SK-N-SH treated with all-trans-retinoic acid at 6 μM for 48 hours (cell line): ENCODE results near the gene NCAPD2.

Experiments
- ATAC-seq: fragments of 200-7000 bp; cut with Tn5 transposase; 3 replicates; pipeline ENCODE4 v1.9.1; 2020; ENCODE audit warnings: mild to moderate bottlenecking, moderate library complexity
- ARNTL ChIP-seq: fragments of 450-650 bp; formaldehyde crosslinking; IDR thresholded peaks from 2 replicates; pipeline ENCODE4 v1.5.0; 2020; ENCODE audit warnings: low read depth, mild to moderate bottlenecking, moderate library complexity, borderline replicate concordance
- BACH2 ChIP-seq: fragments of 250-450 bp; sonication (Bioruptor Pico); IDR thresholded peaks from 2 replicates; pipeline ENCODE4 v1.9.0; 2021; ENCODE audit warnings: mild to moderate bottlenecking, borderline replicate concordance
- CREB5 ChIP-seq: fragments of 250-450 bp; sonication (Bioruptor Pico); IDR thresholded peaks from 2 replicates; pipeline ENCODE4 v1.5.1; 2020; ENCODE audit warnings: low read depth, mild to moderate bottlenecking, moderate library complexity
- CSDC2 ChIP-seq: fragments of 250-450 bp; sonication (Bioruptor Pico); IDR thresholded peaks from 2 replicates; pipeline ENCODE4 v1.5.0; 2020; ENCODE audit warnings: mild to moderate bottlenecking, moderate library complexity
- ESRRG ChIP-seq: fragments of 250-450 bp; sonication (Bioruptor Pico); IDR thresholded peaks from 2 replicates; pipeline ENCODE4 v1.6.1; 2021; ENCODE audit warnings: mild to moderate bottlenecking
- GLIS3 ChIP-seq: fragments of 250-450 bp; sonication (Bioruptor Pico); IDR thresholded peaks from 2 replicates; pipeline ENCODE4 v1.5.0; 2020; ENCODE audit warnings: mild to moderate bottlenecking, moderate library complexity
- ISL1 ChIP-seq: fragments of 250-450 bp; sonication (Bioruptor Pico); IDR thresholded peaks from 2 replicates; pipeline ENCODE4 v2.1.2; 2022; ENCODE audit warnings: mild to moderate bottlenecking, moderate library complexity
- OSR1 ChIP-seq: fragments of 250-450 bp; sonication (Bioruptor Pico); IDR thresholded peaks from 2 replicates; pipeline ENCODE4 v1.8.0; 2022; ENCODE audit warnings: moderate library complexity, mild to moderate bottlenecking, inconsistent platforms
- PPARA ChIP-seq: fragments of 250-450 bp; sonication (Bioruptor Pico); IDR thresholded peaks from 2 replicates; pipeline ENCODE4 v1.5.0; 2020; ENCODE audit warnings: mild to moderate bottlenecking, borderline replicate concordance
- RARB ChIP-seq: fragments of 250-450 bp; sonication (Bioruptor Pico); IDR thresholded peaks from 2 replicates; pipeline ENCODE4 v1.8.0; 2021; ENCODE audit warnings: mild to moderate bottlenecking, moderate library complexity
- SNAI2 ChIP-seq: fragments of 250-450 bp; sonication (Bioruptor Pico); IDR thresholded peaks from 2 replicates; pipeline ENCODE4 v1.5.0; 2020; ENCODE audit warnings: mild to moderate bottlenecking, moderate library complexity
- TCF4 ChIP-seq: fragments of 250-450 bp; sonication (Bioruptor Pico); IDR thresholded peaks from 2 replicates; pipeline ENCODE4 v1.8.0; 2021; ENCODE audit warnings: mild to moderate bottlenecking, moderate library complexity, borderline replicate concordance
- TOX ChIP-seq: fragments of 250-450 bp; sonication (Bioruptor Pico); IDR thresholded peaks from 2 replicates; pipeline ENCODE4 v1.8.0; 2021; ENCODE audit warnings: mild to moderate bottlenecking, moderate library complexity, borderline replicate concordance
- ZC3H10 ChIP-seq: fragments of 250-450 bp; sonication (Bioruptor Pico); IDR thresholded peaks from 2 replicates; pipeline ENCODE4 v1.5.1; 2021; ENCODE audit warnings: mild to moderate bottlenecking, moderate library complexity
- ZFP3 ChIP-seq: fragments of 250-450 bp; sonication (Bioruptor Pico); IDR thresholded peaks from 2 replicates; pipeline ENCODE4 v1.5.0; 2020; ENCODE audit warnings: mild to moderate bottlenecking, moderate library complexity
- ZFP30 ChIP-seq: fragments of 450-650 bp; formaldehyde crosslinking; IDR thresholded peaks from 2 replicates; pipeline ENCODE4 v1.5.0; 2022; ENCODE audit warnings: mild to moderate bottlenecking, moderate library complexity
- ZNF565 ChIP-seq: fragments of 450-650 bp; formaldehyde crosslinking; conservative IDR thresholded peaks from 2 replicates; pipeline ENCODE4 v1.5.0; 2020; ENCODE audit warnings: low read depth, mild to moderate bottlenecking, moderate library complexity
- ZNF8 ChIP-seq: fragments of 450-650 bp; formaldehyde crosslinking; IDR thresholded peaks from 2 replicates; pipeline ENCODE4 v1.5.0; 2020; ENCODE audit warnings: mild to moderate bottlenecking, moderate library complexity
- TF ChIP-seq, protein P1 (sequence below): fragments of 250-450 bp; sonication (Bioruptor Pico); IDR thresholded peaks from 2 replicates; pipeline ENCODE4 v1.5.1; 2021; ENCODE audit warnings: mild to moderate bottlenecking, moderate library complexity
- TF ChIP-seq, protein P2 (sequence below): fragments of 250-450 bp; sonication (Bioruptor Pico); IDR thresholded peaks from 2 replicates; pipeline ENCODE4 v1.8.0; 2021; ENCODE audit warnings: low read depth, mild to moderate bottlenecking, moderate library complexity, borderline replicate concordance
- TF ChIP-seq, protein P3 (sequence below): fragments of 250-450 bp; sonication (Bioruptor Pico); IDR thresholded peaks from 2 replicates; pipeline ENCODE4 v1.8.0; 2020; ENCODE audit warnings: mild to moderate bottlenecking, moderate library complexity, borderline replicate concordance

Gene NCAPD2

GRCh38 chr12:6493497-6494257 is at the start of gene NCAPD2:
NCAPD2 (plus strand) TSS chr12:6494102; CDS start chr12:6495099, 997 bp downstream.
- TF ChIP-seq ZFP30 (no peak), GLIS3 (CRISPR knock-in tag) (0 out of 2 replicates have a peak, but pooled peaks have one; percentile 28)
- peak; percentile 95 for ATAC-seq

GRCh38 chr12:6444704-6445688 is 48.9 kb upstream of the NCAPD2 start, which contains the start of gene CD27:
CD27 (plus strand) TSS chr12:6444955; CDS start chr12:6445096, 141 bp downstream.
- no peak for ATAC-seq
- no peak for TF ChIP-seq ZC3H10 (CRISPR knock-in tag)
- no peak for TF ChIP-seq ZNF8 (CRISPR knock-in tag)
- no peak for TF ChIP-seq OSR1 (CRISPR knock-in tag)
- no peak for TF ChIP-seq RARB (CRISPR knock-in tag)
- no peak for TF ChIP-seq BACH2 (CRISPR knock-in tag)
- TF ChIP-seq GLIS3 (CRISPR knock-in tag): no peak
- no peak for TF ChIP-seq TOX
- TF ChIP-seq, protein P1, sequence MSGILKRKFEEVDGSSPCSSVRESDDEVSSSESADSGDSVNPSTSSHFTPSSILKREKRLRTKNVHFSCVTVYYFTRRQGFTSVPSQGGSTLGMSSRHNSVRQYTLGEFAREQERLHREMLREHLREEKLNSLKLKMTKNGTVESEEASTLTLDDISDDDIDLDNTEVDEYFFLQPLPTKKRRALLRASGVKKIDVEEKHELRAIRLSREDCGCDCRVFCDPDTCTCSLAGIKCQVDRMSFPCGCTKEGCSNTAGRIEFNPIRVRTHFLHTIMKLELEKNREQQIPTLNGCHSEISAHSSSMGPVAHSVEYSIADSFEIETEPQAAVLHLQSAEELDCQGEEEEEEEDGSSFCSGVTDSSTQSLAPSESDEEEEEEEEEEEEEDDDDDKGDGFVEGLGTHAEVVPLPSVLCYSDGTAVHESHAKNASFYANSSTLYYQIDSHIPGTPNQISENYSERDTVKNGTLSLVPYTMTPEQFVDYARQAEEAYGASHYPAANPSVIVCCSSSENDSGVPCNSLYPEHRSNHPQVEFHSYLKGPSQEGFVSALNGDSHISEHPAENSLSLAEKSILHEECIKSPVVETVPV (CRISPR knock-in tag): no peak
- no peak for TF ChIP-seq ARNTL
- TF ChIP-seq, protein P2, sequence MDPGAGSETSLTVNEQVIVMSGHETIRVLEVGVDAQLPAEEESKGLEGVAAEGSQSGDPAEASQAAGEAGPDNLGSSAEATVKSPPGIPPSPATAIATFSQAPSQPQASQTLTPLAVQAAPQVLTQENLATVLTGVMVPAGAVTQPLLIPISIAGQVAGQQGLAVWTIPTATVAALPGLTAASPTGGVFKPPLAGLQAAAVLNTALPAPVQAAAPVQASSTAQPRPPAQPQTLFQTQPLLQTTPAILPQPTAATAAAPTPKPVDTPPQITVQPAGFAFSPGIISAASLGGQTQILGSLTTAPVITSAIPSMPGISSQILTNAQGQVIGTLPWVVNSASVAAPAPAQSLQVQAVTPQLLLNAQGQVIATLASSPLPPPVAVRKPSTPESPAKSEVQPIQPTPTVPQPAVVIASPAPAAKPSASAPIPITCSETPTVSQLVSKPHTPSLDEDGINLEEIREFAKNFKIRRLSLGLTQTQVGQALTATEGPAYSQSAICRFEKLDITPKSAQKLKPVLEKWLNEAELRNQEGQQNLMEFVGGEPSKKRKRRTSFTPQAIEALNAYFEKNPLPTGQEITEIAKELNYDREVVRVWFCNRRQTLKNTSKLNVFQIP (CRISPR knock-in tag): no peak
- TF ChIP-seq ESRRG: no peak
- TF ChIP-seq ZNF565 (CRISPR knock-in tag): no peak
- TF ChIP-seq CSDC2 (CRISPR knock-in tag): no peak
- TF ChIP-seq, protein P3, sequence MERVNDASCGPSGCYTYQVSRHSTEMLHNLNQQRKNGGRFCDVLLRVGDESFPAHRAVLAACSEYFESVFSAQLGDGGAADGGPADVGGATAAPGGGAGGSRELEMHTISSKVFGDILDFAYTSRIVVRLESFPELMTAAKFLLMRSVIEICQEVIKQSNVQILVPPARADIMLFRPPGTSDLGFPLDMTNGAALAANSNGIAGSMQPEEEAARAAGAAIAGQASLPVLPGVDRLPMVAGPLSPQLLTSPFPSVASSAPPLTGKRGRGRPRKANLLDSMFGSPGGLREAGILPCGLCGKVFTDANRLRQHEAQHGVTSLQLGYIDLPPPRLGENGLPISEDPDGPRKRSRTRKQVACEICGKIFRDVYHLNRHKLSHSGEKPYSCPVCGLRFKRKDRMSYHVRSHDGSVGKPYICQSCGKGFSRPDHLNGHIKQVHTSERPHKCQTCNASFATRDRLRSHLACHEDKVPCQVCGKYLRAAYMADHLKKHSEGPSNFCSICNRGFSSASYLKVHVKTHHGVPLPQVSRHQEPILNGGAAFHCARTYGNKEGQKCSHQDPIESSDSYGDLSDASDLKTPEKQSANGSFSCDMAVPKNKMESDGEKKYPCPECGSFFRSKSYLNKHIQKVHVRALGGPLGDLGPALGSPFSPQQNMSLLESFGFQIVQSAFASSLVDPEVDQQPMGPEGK (CRISPR knock-in tag): no peak
- no peak for TF ChIP-seq ZFP3 (CRISPR knock-in tag)
- TF ChIP-seq TCF4 (CRISPR knock-in tag): no peak
- no peak for TF ChIP-seq CREB5 (CRISPR knock-in tag)
- no peak for TF ChIP-seq PPARA (CRISPR knock-in tag)
- TF ChIP-seq ISL1 (CRISPR knock-in tag): no peak
- no peak for TF ChIP-seq SNAI2 (CRISPR knock-in tag)

DNA sequence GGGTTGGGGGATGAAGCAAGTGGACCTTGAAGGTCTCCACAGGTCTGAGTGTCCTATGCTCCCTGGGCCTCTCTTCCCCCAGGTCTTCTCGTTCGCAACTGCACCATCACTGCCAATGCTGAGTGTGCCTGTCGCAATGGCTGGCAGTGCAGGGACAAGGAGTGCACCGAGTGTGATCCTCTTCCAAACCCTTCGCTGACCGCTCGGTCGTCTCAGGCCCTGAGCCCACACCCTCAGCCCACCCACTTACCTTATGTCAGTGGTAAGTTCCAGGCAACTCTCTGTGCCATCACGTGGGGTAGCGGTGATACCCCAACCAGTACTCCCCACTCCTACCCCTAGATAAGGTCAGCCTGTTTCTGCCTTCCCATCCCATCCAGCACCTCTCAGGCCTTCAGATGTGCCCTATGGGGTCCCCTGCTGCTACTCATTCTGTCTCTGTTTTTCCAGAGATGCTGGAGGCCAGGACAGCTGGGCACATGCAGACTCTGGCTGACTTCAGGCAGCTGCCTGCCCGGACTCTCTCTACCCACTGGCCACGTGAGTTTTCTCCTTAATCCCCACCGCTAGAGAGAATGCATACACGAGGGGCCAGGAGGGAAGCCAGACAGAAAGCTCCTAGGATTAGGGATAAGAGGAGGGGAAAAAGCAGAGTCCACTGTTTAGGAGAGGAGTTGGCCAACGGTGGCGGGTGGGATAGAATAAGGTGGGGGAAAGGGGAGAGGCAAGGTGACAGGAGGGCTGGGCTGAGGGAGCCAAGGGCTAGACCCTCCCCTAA is 43.6 kb upstream of the NCAPD2 start:
- ATAC-seq: no peak
- TF ChIP-seq ESRRG (no peak), BACH2 (CRISPR knock-in tag) (no peak), TCF4 (CRISPR knock-in tag) (no peak), ZFP3 (CRISPR knock-in tag) (no peak), ZNF565 (CRISPR knock-in tag) (no peak), ZC3H10 (CRISPR knock-in tag) (no peak), GLIS3 (CRISPR knock-in tag) (no peak), OSR1 (CRISPR knock-in tag) (no peak), CSDC2 (CRISPR knock-in tag) (no peak), ZFP30 (no peak), ZNF8 (CRISPR knock-in tag) (no peak)
- TF ChIP-seq, protein P3 (CRISPR knock-in tag): no peak
- TF ChIP-seq, protein P1 (CRISPR knock-in tag): no peak
